ENCODE measurements around the gene SDK1. TPM values are rescaled to one million over a fixed set of nuclear protein-coding genes. Genes with fewer than 3 reads are reported as not detected.

The SDK1 gene
- total and polyA plus RNA-seq, 2 of the 8 experiments (the other 6 are each of a cell fraction or from before 2014, with no cell fraction given), result 3.3 to 7.2 TPM

GRCh38 chr7:3955026-3955425 is 654.0 kb downstream of the SDK1 start:
- Histone ChIP-seq H3K79me2 (ENCODE audit: control insufficient read depth in 1 of 2, insufficient read depth in 2 of 2, low read length in 2 of 2) (no peaks in the 10 kb centered on the region), H2AK5ac (ENCODE audit: low read depth, low read length) (no peak overlapping the region), H3K4me3 (ENCODE audit: extremely low read depth in 1 of 4, insufficient read depth in 2 of 4, low read depth in 3 of 4, low read length in 4 of 4) (no peak overlapping the region), H2BK12ac (ENCODE audit: low read depth, low read length) (no peak overlapping the region), H3K14ac (ENCODE audit: insufficient read length) (no peak overlapping the region), H2BK15ac (ENCODE audit: low read length) (no peak overlapping the region), H3K56ac (replicated peaks; ENCODE audit: insufficient read length, low read depth, low read length) (no peak overlapping the region), H4K91ac (replicated peaks; ENCODE audit: insufficient read length, low read length) (no peak overlapping the region), H3K9me3 (ENCODE audit: insufficient read depth in 2 of 2, low read depth in 1 of 2, low read length in 1 of 2) (no peaks in the 10 kb centered on the region; a peak in 1 of 4 replicates), H3K4me2 (ENCODE audit: insufficient read depth in 1 of 2, low read depth in 2 of 2, low read length in 2 of 2) (no peak overlapping the region), H3K27me3 (replicated peaks in 1 of 4; ENCODE audit: control insufficient read depth in 3 of 4, extremely low read depth in 1 of 4, insufficient read depth in 3 of 4, low read length in 3 of 4) (no peaks in the 10 kb centered on the region), H2BK120ac (replicated peaks; ENCODE audit: low read depth, low read length) (no peak overlapping the region), H3K27ac (ENCODE audit: low read depth, low read length) (no peak overlapping the region), H3K79me1 (ENCODE audit: low read depth, low read length) (no peaks in the 10 kb centered on the region; the same call in 1 of the 2 replicates), H4K20me1 (replicated peaks in 1 of 2; ENCODE audit: control insufficient read depth in 1 of 2, insufficient read depth in 2 of 2, low read length in 2 of 2) (no peaks in the 10 kb centered on the region), H3K36me3 (ENCODE audit: control insufficient read depth in 2 of 4, insufficient read depth in 4 of 4, low read length in 3 of 4) (no peaks in the 10 kb centered on the region), H4K8ac (ENCODE audit: extremely low read depth, insufficient read depth, low read length) (no peak overlapping the region), H3K9ac (replicated peaks in 1 of 4; ENCODE audit: extremely low read depth in 1 of 4, low read depth in 3 of 4, low read length in 3 of 4) (no peak overlapping the region), H3K23me2 (ENCODE audit: low read depth, low read length) (no peaks in the 10 kb centered on the region), H3K23ac (ENCODE audit: insufficient read length) (no peak overlapping the region), H3K4ac (replicated peaks; ENCODE audit: insufficient read length, low read depth, low read length) (no peak overlapping the region), H2BK20ac (ENCODE audit: low read length) (no peak overlapping the region), H2AFZ (ENCODE audit: low read length) (no peak overlapping the region), H3K18ac (ENCODE audit: extremely low read depth, low read length) (no peak overlapping the region), H2BK5ac (ENCODE audit: low read depth, low read length) (no peak overlapping the region), H4K5ac (ENCODE audit: insufficient read length, low read depth, low read length) (no peak overlapping the region), H3K4me1 (replicated peaks in 1 of 4; ENCODE audit: control insufficient read depth in 3 of 4, insufficient read depth in 4 of 4, low read length in 3 of 4) (no peaks in the 10 kb centered on the region)
- WGBS, 2 experiments (ENCODE audit: extremely low coverage in 1 of 2, insufficient coverage in 1 of 2, insufficient read length in 1 of 2, insufficient replicate concordance in 2 of 2, low coverage in 1 of 2, low lambda C conversion rate in 2 of 2, missing lambda C conversion rate in 1 of 2), result 91% methylated on average over 11 of the region's 11 CpGs; no CpG with 5 or more reads in 1 of the 2 experiments
- POLR2A ChIA-PET (ENCODE audit: partially characterized antibody), result no interaction called here
- no peak for DNase-seq (ENCODE audit: low read depth in 1 of 2, low spot score in 2 of 2)
- no peak for FAIRE-seq
- no peak for TF ChIP-seq SIX5 (IDR thresholded peaks at IDR 0.05; ENCODE audit: low read depth, low read length)
- TF ChIP-seq, protein P1, sequence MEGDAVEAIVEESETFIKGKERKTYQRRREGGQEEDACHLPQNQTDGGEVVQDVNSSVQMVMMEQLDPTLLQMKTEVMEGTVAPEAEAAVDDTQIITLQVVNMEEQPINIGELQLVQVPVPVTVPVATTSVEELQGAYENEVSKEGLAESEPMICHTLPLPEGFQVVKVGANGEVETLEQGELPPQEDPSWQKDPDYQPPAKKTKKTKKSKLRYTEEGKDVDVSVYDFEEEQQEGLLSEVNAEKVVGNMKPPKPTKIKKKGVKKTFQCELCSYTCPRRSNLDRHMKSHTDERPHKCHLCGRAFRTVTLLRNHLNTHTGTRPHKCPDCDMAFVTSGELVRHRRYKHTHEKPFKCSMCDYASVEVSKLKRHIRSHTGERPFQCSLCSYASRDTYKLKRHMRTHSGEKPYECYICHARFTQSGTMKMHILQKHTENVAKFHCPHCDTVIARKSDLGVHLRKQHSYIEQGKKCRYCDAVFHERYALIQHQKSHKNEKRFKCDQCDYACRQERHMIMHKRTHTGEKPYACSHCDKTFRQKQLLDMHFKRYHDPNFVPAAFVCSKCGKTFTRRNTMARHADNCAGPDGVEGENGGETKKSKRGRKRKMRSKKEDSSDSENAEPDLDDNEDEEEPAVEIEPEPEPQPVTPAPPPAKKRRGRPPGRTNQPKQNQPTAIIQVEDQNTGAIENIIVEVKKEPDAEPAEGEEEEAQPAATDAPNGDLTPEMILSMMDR (IDR thresholded peaks at IDR 0.05; ENCODE audit: control extremely low read depth in 1 of 3, insufficient read depth in 1 of 3, low read depth in 1 of 3, low read length in 3 of 3), result no peak
- no peak for TF ChIP-seq EP300 (IDR thresholded peaks at IDR 0.05; ENCODE audit: borderline replicate concordance in 1 of 2, low read depth in 2 of 2, low read length in 2 of 2)
- TF ChIP-seq BACH1 (IDR thresholded peaks at IDR 0.05; ENCODE audit: low read length), result no peak
- TF ChIP-seq SIRT6 (IDR thresholded peaks at IDR 0.05; ENCODE audit: low read length), result no peak
- no peak for TF ChIP-seq TAF1 (IDR thresholded peaks at IDR 0.05; ENCODE audit: low read depth, low read length)
- TF ChIP-seq SUZ12 (IDR thresholded peaks at IDR 0.05; ENCODE audit: low read length), result no peak
- CTCF ChIA-PET (ENCODE audit: partially characterized antibody), result interaction anchor here (1.7 kb wide), 1 partner anchor 73 kb away, joined by 3 read pairs; no protein-coding TSS in a partner anchor
